Skeletal muscle tissue (tissue), 5 donors: ENCODE results near the gene TMCC1. TPM values are rescaled to one million over a fixed set of nuclear protein-coding genes. Genes with fewer than 3 reads are reported as not detected.

Experiments
- H3K27ac ChIP-seq: one replicate; pipeline ENCODE4 v1.7.0; 2013; ENCODE audit warnings: mild to moderate bottlenecking, low read depth, low read length, inconsistent platforms
- H3K27me3 ChIP-seq, 3 donors: one replicate each; pipeline ENCODE4 v1.7.0; 2013; ENCODE audit warnings: low read length in 3 of 3; ENCODE audit not compliant: control insufficient read depth in 3 of 3, insufficient read depth in 3 of 3
- H3K36me3 ChIP-seq, 3 donors: one replicate each; pipeline ENCODE4 v1.7.0; 2013; ENCODE audit warnings: low read length in 3 of 3; ENCODE audit not compliant: control insufficient read depth in 3 of 3, insufficient read depth in 3 of 3
- H3K4me1 ChIP-seq, 3 donors: one replicate each; pipeline ENCODE4 v1.7.0; 2013; ENCODE audit warnings: low read length in 3 of 3, mild to moderate bottlenecking in 3 of 3; ENCODE audit not compliant: control insufficient read depth in 3 of 3, insufficient read depth in 3 of 3
- H3K4me3 ChIP-seq, 3 donors: one replicate each; pipeline ENCODE4 v1.7.0; 2013; ENCODE audit warnings: low read length in 3 of 3
- H3K9ac ChIP-seq, 3 donors: one replicate each; pipeline ENCODE4 v1.7.0; 2013; ENCODE audit warnings: low read length in 3 of 3, mild to moderate bottlenecking in 3 of 3, moderate library complexity in 2 of 3, low read depth in 1 of 3
- H3K9me3 ChIP-seq, 3 donors: one replicate each; pipeline ENCODE4 v1.7.0; 2013; ENCODE audit warnings: low read length in 3 of 3; ENCODE audit not compliant: control insufficient read depth in 3 of 3
- small RNA-seq: library from RNA; depleted of rRNA; stranded (forward); fragments of <200 nt; gene quantifications from one replicate; pipeline ENCODE3, GENCODE V24; 2014
- total RNA-seq: library from RNA; depleted of rRNA; stranded (reverse); fragments of >200 nt; gene quantifications from one replicate; pipeline ENCODE4 v1.2.3, GENCODE V29; 2014
- donor health status: Osteomylitis.

TMCC1 gene
- total RNA-seq, 1 donor from 2014 or later, result 65.8 TPM

DNA sequence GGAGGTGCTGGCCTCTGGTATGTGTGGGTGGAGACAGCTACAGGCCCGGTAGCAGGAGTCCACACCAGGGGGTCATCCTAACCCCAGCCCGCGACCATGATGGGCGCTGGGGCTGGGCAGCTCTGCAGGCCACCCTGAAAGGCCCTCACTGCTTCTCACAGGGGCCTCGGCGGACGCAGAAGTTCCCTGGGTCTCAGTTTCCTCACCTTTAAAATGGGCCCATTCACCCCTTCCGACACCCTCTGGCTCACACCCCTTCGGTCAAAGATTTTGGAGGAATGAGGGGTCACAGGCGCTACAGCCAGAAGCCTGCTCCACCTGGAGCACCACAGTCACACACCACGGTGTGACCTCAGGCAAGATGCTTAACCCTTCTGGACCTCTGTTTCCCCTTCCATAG, 295.0 kb downstream of the TMCC1 start:
- no peaks in the 10 kb centered on the region for H3K9me3 ChIP-seq
- no peaks in the 10 kb centered on the region for H3K27me3 ChIP-seq
- peak overlapping the region; percentile 83 for H3K27ac ChIP-seq
- peaks cover 96 to 98% (median 97%) of the 10 kb centered on the region in 3 donors for H3K4me1 ChIP-seq
- H3K4me3 ChIP-seq, result peak overlapping the region in 2 of 3 donors; percentile 13 to 38
- H3K9ac ChIP-seq, result peak overlapping the region in 2 of 3 donors; percentile 23 to 57
- no peaks in the 10 kb centered on the region for H3K36me3 ChIP-seq

DNA sequence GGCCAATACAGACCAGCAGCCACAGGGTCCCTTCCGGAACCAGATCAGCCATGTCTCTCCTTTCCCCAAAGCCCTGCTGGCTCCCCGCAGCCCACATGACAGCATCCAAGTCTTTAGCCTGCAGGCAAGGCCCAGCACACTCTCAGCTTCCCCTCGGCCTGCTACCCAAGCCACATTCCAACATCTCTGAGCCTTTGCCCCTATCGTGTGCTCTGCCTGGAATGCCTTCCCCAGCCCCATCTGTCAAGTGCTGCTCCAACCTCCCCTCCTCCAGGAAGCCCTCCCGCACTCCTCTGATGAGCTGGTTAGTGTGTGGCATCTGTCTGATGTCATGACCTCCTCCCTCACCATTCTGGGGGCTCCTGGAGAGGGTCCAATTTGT, 295.5 kb downstream of the TMCC1 start:
- Histone ChIP-seq H3K27ac (peak overlapping the region; percentile 83), H3K36me3 (no peaks in the 10 kb centered on the region), H3K4me1 (peaks cover 96 to 98% (median 97%) of the 10 kb centered on the region in 3 donors), H3K9me3 (no peaks in the 10 kb centered on the region), H3K9ac (peak overlapping the region; percentile 38 to 70 (median 47)), H3K27me3 (no peaks in the 10 kb centered on the region), H3K4me3 (peak overlapping the region in 2 of 3 donors; percentile 9 to 49)

Small RNA genes lying within 50 kb of the gene (small RNA-seq; reads per million reads assigned to genes)
- gene RF00026 (not detected), gene RNY3P13 (not detected)

Other genes starting within 250 kb of the TMCC1 start
- 0.52 TPM for gene TRH, start 81.0 kb upstream of the TMCC1 start, total RNA-seq
- 3.7 TPM for gene ALG1L2, start 188.1 kb upstream of the TMCC1 start, total RNA-seq